ENCODE results near the gene CCNK. TPM values are rescaled to one million over a fixed set of nuclear protein-coding genes. Genes with fewer than 3 reads are reported as not detected.

CCNK gene
- total RNA-seq, 1 experiment from 2014 or later: 19.0 TPM

DNA sequence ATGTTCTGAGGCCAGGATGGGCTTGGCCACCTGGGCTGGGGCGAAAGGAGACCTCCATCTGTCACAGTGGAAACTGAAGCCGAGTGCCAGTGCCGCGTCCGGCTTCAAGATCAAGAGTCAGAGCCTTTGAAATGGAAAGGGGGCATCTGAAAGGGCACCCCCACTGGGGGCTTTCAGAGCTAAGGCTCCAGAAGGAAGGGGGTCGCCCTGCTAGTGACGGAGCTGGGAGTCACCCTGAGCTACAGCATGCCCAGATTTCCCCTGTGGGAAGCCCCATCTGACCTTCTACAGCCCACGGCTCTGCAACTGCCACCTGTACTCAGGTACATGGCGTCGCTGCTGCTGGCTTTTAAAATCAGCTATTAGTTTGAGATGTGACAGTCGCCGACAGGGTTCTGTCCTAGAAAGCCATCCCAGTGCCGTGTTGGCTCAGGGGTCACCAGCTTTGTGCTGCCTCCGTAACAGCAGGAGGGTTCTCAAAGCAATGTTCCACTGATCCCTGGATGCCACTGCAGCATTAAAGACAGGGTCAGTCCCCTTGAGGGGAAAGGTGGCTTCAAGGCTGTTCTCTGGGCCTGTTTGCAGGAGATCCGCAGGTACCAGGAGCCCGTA lies 31.5 kb downstream of the CCNK start:
- H3K9me2 ChIP-seq (ENCODE audit: insufficient read depth): no peaks in the 10 kb centered on the region
- ChIA-PET CTCF (no interaction called here), POLR2A (ENCODE audit: unreplicated experiment) (no interaction called here)
- no peak overlapping the region for H3K27ac ChIP-seq
- H3K4me1 ChIP-seq (replicated peaks; ENCODE audit: insufficient read depth): no peaks in the 10 kb centered on the region
- no TSS peak for BruUV-seq (replicated peaks)
- intact Hi-C loops (cut with micrococcal nuclease; ENCODE audit: unreplicated experiment): no loop called here
- no peak overlapping the region for H2AFZ ChIP-seq
- H3K9me3 ChIP-seq (ENCODE audit: insufficient read depth, low read depth): no peaks in the 10 kb centered on the region
- no peaks in the 10 kb centered on the region for H3K27me3 ChIP-seq (ENCODE audit: insufficient read depth, low read depth)
- no peak overlapping the region for H3K4me2 ChIP-seq
- DNase-seq: no peak
- H3F3A ChIP-seq (ENCODE audit: insufficient read depth, low read depth): no peaks in the 10 kb centered on the region
- H3K79me2 ChIP-seq (ENCODE audit: low read depth): no peaks in the 10 kb centered on the region
- no peaks in the 10 kb centered on the region for H3K36me3 ChIP-seq (ENCODE audit: low read depth)
- H4K20me1 ChIP-seq (ENCODE audit: insufficient read depth): no peaks in the 10 kb centered on the region
- no peak overlapping the region for H3K4me3 ChIP-seq
- no peak for TF ChIP-seq EZH2 (IDR thresholded peaks at IDR 0.05; ENCODE audit: low read depth)
- TF ChIP-seq, protein P1, sequence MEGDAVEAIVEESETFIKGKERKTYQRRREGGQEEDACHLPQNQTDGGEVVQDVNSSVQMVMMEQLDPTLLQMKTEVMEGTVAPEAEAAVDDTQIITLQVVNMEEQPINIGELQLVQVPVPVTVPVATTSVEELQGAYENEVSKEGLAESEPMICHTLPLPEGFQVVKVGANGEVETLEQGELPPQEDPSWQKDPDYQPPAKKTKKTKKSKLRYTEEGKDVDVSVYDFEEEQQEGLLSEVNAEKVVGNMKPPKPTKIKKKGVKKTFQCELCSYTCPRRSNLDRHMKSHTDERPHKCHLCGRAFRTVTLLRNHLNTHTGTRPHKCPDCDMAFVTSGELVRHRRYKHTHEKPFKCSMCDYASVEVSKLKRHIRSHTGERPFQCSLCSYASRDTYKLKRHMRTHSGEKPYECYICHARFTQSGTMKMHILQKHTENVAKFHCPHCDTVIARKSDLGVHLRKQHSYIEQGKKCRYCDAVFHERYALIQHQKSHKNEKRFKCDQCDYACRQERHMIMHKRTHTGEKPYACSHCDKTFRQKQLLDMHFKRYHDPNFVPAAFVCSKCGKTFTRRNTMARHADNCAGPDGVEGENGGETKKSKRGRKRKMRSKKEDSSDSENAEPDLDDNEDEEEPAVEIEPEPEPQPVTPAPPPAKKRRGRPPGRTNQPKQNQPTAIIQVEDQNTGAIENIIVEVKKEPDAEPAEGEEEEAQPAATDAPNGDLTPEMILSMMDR (conservative IDR thresholded peaks at IDR 0.05): no peak

DNA sequence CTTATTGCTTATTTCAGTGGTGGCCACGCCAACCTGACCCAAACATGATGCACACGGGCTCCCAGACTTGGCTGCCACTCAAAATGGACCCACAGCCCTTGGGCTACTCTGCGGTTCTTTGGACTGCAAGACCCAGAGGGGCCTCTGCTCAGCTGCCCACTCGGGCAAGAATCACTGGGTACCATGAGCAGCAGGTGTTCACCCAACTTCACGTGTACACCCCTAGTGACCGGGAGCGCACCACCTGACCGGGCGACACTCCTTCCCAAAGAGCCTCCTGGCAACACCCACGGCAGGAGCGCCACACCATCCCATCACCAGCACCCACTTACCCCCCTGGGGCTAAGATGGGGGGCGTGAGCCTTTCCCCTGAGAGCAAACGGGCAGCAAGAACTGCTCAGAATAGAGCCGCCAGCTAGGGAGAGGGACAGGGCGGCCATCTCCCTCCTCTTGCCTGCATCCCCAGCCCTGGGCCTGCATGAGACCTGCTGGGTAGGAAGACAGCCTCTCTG lies 32.0 kb downstream of the CCNK start:
- CTCF ChIA-PET: no interaction called here
- no TSS peak for BruUV-seq (replicated peaks)
- Histone ChIP-seq H3K9me3 (ENCODE audit: insufficient read depth, low read depth) (no peaks in the 10 kb centered on the region), H3K36me3 (ENCODE audit: low read depth) (no peaks in the 10 kb centered on the region), H3K27me3 (ENCODE audit: insufficient read depth, low read depth) (no peaks in the 10 kb centered on the region), H3K4me1 (replicated peaks; ENCODE audit: insufficient read depth) (no peaks in the 10 kb centered on the region), H3K27ac (no peak overlapping the region), H4K20me1 (ENCODE audit: insufficient read depth) (no peaks in the 10 kb centered on the region), H3F3A (ENCODE audit: insufficient read depth, low read depth) (no peaks in the 10 kb centered on the region), H2AFZ (no peak overlapping the region), H3K4me2 (no peak overlapping the region), H3K9me2 (ENCODE audit: insufficient read depth) (no peaks in the 10 kb centered on the region), H3K4me3 (no peak overlapping the region), H3K79me2 (ENCODE audit: low read depth) (no peaks in the 10 kb centered on the region)
- no peak for DNase-seq
- POLR2A ChIA-PET (ENCODE audit: unreplicated experiment): no interaction called here
- TF ChIP-seq EZH2 (IDR thresholded peaks at IDR 0.05; ENCODE audit: low read depth): no peak
- intact Hi-C loops (cut with micrococcal nuclease; ENCODE audit: unreplicated experiment): no loop called here

DNA sequence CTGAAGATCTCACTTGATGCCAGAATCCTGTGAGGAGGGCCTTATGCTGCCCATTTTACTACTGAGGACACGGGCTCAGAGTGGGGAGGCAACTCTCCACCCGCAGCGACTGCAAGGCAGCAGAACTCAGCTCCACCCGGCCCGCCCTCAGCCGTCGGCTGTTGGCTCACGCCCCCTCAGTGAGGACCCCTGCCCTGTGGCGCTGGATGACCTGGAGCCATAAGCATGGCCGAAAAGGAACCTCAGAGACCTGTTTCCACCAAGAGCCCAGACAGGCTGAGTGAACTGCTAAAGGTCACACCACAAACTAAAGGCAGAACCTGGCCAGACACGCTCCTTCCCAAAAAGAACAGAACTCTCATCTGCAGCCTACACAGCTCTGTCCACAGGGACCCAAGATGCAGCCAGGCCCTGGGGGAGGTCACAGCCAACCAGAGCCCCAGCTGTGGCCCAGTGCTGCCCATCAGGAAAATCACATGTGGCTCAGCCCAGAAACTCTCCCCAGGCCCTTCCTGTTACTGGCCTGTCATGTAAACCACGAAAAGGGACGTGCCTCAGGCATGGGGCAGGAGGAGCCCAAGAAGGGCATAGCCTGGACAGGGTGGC lies 32.8 kb downstream of the CCNK start:
- TF ChIP-seq EZH2 (IDR thresholded peaks at IDR 0.05; ENCODE audit: low read depth): no peak
- TF ChIP-seq, protein P1 (conservative IDR thresholded peaks at IDR 0.05): no peak
- POLR2A ChIA-PET (ENCODE audit: unreplicated experiment): no interaction called here
- Histone ChIP-seq H3K4me1 (replicated peaks; ENCODE audit: insufficient read depth) (no peaks in the 10 kb centered on the region), H3K27me3 (ENCODE audit: insufficient read depth, low read depth) (no peaks in the 10 kb centered on the region), H3K27ac (no peak overlapping the region), H3K4me2 (no peak overlapping the region), H3K4me3 (no peak overlapping the region), H4K20me1 (ENCODE audit: insufficient read depth) (no peaks in the 10 kb centered on the region), H3K9me2 (ENCODE audit: insufficient read depth) (no peaks in the 10 kb centered on the region), H3K9me3 (ENCODE audit: insufficient read depth, low read depth) (no peaks in the 10 kb centered on the region), H3F3A (ENCODE audit: insufficient read depth, low read depth) (no peaks in the 10 kb centered on the region), H3K36me3 (ENCODE audit: low read depth) (no peaks in the 10 kb centered on the region), H3K79me2 (ENCODE audit: low read depth) (no peaks in the 10 kb centered on the region), H2AFZ (no peak overlapping the region)
- DNase-seq: no peak
- no TSS peak for BruUV-seq (replicated peaks)
- intact Hi-C loops (cut with micrococcal nuclease; ENCODE audit: unreplicated experiment): no loop called here
- CTCF ChIA-PET: no interaction called here
